Epithelial cell of prostate (primary cell): ENCODE measurements around the gene NEIL1.
"Not testable (repeated sequence)": the region's sequence is repeated elsewhere in the genome, so short reads cannot be mapped to it uniquely, and the experiment has no call there.

ENCODE experiments used
- DNase-seq: peaks from one replicate; pipeline ENCODE4 v3.0.0-alpha.2; 2011; ENCODE audit warnings: low read depth, low spot score
- H3K27ac ChIP-seq: fragments of 450-650 bp; 2 replicates; pipeline ENCODE4 v1.5.1; 2017; ENCODE audit warnings: mild to moderate bottlenecking

The NEIL1 gene

DNA sequence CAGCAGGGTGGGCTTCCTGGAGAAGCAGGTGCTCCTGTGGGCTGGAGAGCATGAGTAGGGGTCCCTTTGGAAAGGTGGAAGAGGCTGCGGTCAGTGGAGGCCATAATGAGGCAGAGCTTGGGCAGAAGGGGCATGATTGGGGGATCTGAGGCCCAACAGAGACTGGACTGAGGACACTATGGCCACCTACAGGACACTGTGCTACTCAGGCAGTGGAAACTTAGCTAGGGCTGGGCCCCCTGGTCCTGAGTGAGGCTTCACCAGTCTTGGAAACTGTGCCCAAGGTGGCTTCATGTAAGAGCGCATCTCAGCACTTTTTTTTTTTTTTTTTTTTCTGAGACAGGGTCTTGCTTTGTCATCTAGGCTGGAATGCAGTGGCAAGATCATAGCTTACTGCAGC lies 17.3 kb upstream of the NEIL1 start:
- no peak for DNase-seq
- no peak overlapping the region for H3K27ac ChIP-seq

DNA sequence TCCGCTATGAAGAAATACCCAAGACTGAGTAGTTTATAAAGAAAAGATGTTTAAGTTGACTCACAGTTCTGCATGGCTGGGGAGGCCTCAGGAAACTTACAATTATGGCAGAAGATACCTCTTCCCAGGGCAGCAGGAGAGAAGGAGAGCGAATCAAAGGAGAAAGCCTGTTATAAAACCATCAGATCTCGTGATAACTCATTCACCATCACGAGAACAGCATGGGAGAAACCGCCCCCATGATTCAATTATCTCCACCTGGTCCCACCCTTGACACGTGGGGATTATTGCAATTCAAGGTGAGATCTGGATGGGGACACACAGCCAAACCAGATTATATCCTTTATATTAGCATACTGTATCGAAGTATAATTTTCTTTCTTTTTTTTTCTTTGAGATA lies 14.7 kb upstream of the NEIL1 start:
- not testable (repeated sequence) for DNase-seq, H3K27ac ChIP-seq

DNA sequence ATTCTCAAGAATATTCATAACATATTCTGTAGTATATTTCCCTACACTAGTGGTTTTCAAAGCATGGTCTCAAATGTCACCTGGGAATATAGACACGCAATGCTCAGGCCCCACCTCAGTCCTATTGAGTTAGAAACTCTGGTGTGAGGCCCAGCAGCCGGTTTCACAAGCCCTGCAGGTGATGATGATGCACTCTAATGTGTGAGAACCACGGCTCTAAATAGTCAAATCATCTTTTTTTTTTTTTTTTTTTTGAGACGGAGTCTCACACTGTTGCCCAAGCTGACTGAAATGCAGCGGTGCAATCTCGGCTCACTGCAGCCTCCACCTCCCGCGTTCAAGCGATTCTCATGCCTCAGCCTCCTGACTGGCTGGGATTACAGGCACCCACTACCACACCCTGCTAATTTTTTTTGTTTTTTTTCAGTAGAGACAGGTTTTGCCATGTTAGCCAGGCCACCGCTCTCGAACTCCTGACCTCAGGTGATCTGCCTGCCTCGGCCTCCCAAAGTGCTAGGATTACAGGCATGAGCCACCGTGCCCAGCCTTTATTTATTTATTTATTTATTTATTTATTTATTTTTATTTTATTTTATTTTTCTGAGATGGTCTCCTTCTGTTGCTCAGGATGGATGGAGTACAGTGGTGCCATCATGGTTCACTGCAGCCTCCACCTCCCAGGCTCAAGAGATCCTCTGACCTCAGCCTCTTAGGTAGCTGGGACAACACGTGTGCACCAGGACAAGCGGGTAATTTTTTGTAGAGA lies 13.0 kb upstream of the NEIL1 start:
- not testable (repeated sequence) for DNase-seq, H3K27ac ChIP-seq

DNA sequence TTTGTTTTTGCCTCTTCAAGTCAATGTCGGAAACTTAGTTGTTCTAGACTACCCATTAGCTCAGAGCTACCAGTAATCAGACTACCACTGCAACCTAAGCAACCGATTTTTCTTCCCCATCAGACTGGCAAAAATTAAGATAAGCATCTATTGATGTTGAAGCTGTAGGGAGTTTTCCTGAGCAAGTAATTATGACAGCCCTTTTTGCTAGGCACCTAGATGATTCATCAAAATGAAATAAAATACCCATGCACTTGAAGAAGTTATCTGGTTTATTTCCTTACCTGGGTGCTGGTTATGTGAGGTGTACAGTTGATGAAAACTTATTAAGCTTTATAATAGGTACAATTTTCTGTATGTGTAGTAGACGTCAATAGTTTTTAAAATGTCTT lies 11.5 kb upstream of the NEIL1 start:
- no peak for DNase-seq
- peak overlapping the region; percentile 24 for H3K27ac ChIP-seq

DNA sequence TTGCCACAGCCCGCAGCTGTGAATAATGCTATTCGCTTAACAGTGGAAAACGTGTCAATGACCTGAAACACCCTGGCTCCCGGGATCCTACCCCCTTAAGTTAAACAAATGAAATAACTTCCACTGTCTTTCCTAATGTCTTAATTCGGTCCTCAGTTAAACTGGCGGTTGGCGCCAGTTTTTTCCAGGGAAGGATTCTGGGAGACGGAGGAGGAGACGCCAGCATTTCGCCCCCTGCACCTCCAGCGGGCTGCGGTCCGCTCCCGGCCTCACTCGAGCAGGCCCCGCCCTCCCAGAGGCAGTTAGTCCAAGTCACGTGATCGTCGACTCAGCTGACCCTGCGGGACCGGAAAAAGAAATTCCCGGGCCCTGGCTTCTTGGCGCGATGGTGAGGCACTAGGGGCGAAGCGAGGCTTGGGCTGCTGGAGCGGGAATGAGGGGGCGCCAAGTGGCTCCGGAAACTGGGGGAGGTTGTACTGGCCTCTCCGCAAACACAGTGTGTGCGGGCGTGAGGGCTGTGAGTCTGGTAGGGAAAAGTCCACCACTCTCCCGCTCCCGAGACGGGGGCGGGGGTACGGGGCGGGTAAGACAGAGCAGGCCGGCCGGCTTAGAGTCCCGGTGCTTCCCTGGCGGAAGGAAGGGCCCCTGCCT lies 11.0 kb upstream of the NEIL1 start, which contains the start of gene COMMD4:
Gene COMMD4, plus strand, starts transcription at position 359 of the 651 bp plus-strand sequence. Its CDS starts 27 bp downstream, at position 386.
- H3K27ac ChIP-seq: peak within 1 kb of the TSS; percentile 24
- DNase-seq: peak; percentile 67

DNA sequence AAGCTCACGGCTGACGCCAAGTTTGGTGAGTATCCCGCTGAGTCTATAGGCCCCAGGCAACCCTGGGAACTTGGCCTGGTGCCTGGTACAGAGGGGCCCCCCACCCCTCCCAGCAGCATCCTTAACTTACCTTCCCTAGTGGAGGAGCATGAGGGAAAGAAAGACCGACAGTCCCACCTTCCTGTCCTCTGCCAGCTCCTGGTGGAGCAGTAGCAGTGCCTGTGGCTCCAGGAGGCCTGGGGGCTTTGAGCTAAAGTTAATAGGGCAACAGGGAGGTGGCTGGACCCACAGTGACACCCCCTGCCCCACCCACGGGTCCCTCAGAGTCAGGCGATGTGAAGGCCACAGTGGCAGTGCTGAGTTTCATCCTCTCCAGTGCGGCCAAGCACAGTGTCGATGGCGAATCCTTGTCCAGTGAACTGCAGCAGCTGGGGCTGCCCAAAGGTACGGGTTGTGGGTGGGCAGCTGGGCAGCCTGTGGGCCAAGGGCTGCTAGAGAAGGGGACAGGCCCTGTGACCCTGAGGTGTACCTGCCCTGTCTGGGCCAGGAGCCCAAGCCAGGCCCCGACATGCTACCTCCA lies 8.1 kb upstream of the NEIL1 start:
- DNase-seq: no peak

DNA sequence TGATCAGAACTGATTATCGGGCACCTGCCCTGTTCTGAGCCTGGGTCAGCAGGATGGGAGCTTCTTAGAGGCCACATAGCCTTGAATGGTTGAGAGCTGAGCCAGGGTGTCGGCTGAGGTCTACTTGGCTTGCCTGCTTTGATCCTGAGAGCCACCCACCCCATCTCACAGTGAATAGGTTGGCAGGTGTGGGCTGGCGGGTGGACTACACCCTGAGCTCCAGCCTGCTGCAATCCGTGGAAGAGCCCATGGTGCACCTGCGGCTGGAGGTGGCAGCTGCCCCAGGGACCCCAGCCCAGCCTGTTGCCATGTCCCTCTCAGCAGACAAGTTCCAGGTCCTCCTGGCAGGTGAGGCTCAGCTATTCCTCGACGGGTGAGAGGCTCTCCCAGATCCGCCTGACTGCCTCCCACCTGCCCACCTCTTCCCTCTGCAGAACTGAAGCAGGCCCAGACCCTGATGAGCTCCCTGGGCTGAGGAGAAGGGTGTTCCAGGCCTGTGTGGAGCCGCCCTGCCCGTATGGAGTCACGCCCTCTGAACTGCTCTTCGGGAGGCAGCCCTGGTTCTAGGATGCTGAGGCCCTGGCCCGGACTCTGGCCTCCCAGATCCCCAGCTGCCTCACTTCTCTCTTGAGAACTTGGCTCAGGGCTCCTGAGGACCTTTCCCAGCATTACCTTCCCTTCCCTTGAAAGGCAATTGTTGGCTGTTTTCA lies 7.2 kb upstream of the NEIL1 start:
- no peak for DNase-seq
- H3K27ac ChIP-seq: no peak overlapping the region

More for the DNA sequence above, 8.1 kb upstream of the NEIL1 start:
- H3K27ac ChIP-seq: no peak overlapping the region

DNA sequence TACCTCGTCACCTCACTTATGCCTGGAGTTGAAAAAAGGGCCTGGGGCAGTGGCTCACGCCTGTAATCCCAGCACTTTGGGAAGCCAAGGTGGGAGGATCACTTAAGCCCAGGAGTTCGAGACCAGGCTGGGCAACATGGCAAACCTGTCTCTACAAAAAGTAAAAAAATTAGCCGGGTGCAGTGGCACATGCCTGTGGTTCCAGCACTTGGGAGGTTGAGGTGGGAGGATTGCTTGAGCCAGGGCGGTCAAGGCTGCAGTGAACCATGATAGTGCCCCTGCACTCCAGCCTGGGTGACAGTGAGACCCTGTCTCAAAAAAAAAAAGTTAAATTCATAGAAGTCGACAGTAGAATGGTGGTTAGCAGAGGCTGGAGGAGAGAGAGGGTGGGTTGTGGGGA lies 4.6 kb upstream of the NEIL1 start:
- H3K27ac ChIP-seq: no peak overlapping the region

DNA sequence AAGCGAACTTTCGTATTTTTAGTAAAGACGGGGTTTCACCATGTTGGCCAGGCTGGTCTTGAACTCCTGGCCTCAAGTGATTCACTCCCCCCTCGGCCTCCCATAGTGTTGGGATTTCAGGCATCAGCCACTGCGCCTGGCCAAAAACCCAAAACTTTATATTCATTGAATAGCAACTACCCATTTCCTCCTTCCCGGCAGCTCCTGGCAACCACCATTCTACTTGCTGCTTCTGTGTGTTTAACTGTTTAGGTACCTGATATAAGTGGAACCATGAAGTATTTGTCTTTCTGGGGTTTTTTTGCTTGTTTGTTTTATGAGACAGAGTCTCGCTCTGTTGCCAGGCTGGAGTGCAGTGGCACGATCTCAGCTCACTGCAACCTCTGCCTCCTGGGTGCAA lies 2.9 kb upstream of the NEIL1 start:
- H3K27ac ChIP-seq, DNase-seq: not testable (repeated sequence)

More for the DNA sequence above, 4.6 kb upstream of the NEIL1 start:
- DNase-seq: no peak

DNA sequence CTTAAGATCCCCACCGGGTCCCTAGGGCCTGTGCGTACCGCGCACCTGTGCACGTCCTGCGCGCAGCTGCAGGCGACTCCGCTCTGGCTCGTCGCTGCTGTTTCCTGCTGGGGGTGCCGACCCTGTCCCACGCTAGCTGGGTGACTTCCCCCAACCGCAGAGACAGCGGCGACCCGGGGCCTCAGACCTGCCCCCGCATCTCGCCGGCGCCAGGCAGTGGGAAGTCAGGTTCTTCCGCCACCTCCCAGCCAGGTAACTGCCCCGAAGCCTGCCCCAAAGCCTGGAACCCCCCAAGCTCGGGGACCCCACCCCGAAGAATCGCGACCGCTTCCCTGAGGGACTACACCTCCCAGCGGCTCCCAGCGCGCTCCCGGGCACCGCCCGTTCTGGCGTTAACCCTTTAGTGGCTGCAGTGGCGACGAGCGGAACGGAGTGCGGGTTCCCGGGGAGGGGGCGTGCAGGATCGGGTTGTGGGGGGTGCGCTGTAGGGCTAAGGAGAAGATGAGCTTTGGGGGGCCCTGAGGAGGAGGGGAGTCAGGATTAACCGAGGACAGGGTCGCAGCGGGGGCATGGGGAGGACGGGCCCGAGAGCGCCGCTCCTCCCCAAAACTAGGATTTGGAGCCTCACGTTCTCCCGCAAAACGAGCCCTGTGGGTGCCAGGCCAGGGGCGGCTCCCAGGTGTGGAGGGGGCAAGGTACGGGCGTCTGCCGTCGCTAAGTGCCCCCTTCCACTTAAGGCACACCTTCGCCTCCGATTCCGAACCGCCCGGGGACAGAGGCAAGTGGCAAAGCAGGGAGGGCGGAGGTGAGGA lies 589 bp downstream of the NEIL1 start:
- no peak overlapping the region for H3K27ac ChIP-seq
- DNase-seq: no peak

DNA sequence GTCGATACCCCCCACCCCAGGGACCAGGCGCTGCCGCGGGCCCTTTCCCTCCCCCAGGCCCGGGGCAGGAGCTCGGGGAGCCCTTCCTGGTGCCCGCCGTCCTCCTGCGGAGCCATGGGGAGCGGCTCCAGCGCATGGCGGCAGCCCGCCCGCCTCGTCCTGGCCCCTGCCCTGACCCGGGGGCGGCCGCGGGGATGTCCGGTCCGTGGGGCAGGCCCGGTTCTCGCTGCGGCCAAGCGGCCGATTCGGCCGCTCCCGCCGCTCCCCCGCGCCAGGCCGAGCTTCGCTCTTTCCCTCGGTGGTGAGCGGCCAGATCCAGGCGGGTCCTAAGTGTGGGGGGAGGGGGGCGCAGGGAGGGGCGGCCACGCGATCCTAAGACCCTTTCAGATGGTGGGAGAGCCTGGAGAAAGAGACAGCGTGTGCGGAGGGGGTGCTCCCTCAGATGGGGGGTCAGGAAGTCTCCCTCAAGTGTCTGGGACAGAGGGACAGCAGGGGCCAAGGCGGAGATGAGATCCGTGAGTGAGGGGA lies 1.3 kb downstream of the NEIL1 start:
- DNase-seq: no peak
- no peak overlapping the region for H3K27ac ChIP-seq

DNA sequence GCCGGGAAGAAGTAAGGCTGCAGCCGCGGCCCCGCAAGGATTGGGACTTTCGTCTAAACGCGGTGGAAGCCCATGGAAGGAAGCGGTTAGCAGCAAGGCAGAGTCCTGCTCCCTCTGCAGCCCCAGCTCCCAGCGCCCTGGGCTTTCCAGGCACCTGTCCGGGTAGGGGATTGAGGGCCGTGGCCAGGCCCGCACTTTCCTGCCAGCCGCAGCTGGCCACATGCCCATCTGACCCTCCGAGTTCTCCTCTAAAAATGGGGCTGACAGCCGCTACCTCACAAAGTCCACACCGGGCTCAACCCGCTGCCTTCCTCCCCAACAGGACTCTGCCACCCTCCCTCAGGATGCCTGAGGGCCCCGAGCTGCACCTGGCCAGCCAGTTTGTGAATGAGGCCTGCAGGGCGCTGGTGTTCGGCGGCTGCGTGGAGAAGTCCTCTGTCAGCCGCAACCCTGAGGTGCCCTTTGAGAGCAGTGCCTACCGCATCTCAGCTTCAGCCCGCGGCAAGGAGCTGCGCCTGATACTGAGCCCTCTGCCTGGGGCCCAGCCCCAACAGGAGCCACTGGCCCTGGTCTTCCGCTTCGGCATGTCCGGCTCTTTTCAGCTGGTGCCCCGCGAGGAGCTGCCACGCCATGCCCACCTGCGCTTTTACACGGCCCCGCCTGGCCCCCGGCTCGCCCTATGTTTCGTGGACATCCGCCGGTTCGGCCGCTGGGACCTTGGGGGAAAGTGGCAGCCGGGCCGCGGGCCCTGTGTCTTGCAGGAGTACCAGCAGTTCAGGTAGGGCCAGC lies 1.9 kb downstream of the NEIL1 start:
- no peak overlapping the region for H3K27ac ChIP-seq
- DNase-seq: no peak

DNA sequence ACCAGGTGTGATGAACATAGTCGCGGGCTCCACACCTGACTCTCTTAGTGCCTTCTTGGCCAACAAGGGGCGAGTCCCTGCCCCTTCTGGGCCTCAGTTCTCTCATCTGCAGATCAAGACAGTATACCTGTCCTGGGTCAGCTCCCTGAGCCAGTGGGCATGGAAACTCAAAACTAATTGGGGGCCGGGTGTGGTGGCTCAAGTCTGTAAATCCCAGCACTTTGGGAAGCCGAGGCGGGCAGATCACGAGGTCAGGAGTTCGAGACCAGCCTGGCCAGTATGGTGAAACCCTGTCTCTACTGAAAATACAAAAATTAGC lies 2.5 kb downstream of the NEIL1 start:
- not testable (repeated sequence) for DNase-seq, H3K27ac ChIP-seq

DNA sequence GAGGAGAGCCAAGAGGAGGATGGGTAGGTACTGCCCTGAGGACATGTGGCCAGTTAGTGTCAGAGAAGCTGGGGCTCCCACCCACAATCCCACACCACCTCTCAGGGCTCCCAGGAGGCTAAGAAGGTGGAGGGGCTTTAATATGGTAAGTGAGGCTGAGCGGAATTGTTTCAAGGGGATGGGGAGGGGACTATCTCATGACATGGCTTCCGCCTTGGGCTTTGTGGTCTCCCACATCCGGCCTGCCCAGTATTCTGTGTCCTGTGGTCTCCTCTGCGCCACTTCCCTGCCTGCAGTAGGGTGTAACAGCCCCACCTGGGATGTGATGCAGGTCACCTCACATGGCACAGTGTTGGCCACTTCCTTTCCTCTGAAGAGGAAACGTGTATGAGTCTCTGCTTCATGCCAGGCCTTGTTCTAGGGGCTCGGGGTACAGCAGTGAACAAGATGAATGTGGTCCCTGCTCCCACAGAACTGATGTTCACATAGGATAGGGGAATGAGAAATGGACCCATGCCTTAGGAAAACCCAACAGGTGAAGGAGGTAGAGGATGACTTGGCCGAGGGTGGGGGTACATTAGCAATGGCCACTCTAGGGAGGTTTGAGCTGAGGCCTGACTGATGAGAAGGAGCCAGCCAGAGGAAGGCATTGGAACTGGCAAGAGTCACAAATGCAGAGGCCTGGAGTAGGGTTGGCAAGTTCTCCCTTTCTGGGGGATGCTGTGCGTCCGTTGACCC lies 3.2 kb downstream of the NEIL1 start:
- DNase-seq: no peak
- H3K27ac ChIP-seq: no peak overlapping the region

DNA sequence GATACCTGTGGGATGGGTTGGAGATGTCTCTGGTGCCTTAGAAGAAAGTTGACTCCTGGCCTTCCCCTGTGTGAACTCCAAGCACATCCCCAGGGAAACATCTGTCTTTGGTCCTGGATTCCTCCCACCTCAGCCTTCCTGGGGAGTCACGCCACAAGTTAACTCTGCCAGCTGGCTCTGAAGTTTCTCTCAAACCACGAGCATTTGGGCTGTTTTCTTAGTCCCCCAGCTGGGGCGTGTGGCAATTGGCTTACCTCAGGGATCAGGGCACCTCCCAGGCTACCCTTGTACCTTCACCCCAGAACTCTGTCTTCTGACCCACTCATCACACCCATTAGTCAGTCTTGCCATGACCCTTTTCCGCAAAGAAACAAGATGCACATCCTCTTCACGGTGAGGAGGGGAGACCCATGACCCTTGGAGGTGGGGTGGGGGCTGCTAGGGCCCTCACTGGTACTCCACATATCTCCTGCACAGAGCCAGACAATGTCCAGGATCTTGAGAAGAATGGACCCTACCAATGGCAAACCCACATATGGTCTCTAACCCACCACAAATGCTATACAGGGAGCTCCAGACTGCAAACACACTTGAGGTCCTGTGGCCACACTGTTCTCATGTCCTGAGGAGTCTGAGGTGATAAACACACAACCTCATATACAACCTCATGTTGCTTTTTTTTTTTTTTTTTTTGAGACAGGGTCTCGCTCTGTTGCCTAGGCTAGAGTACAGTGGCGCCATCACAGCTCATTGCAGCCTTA lies 3.9 kb downstream of the NEIL1 start:
- H3K27ac ChIP-seq: no peak overlapping the region
- no peak for DNase-seq

DNA sequence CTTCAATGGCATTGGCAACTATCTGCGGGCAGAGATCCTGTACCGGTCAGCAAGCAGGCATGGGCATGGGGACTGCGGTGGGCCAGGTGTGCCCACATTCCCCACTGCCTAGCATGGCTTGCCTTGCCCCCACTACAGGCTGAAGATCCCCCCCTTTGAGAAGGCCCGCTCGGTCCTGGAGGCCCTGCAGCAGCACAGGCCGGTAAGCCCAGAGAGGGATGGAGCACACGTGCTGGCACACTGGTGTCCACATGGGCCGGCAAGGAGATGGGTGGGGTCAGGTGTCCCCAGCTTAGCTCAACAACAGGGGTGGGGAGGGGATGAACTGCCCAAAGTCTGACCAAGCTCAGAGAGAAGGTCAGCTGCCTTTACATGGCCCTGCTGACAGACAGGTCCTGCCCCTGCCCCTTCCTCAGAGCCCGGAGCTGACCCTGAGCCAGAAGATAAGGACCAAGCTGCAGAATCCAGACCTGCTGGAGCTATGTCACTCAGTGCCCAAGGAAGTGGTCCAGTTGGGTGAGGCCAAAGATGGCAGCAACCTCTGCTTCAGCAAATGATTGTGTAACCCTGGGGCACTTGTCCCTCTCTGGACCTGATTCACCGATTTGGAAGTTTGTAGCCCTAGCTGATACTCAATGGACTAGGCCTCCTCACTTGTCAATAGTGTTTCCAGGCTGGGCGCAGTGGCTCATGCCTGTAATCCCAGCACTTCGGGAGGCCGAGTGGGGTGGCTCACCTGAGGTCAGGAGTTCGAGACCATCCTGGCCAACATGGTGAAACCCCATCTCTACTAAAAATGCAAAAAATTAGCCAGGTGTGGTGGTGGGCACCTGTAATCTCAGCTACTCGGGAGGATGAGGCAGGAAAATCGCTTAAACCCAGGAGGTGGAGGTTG lies 5.6 kb downstream of the NEIL1 start:
- DNase-seq: no peak

DNA sequence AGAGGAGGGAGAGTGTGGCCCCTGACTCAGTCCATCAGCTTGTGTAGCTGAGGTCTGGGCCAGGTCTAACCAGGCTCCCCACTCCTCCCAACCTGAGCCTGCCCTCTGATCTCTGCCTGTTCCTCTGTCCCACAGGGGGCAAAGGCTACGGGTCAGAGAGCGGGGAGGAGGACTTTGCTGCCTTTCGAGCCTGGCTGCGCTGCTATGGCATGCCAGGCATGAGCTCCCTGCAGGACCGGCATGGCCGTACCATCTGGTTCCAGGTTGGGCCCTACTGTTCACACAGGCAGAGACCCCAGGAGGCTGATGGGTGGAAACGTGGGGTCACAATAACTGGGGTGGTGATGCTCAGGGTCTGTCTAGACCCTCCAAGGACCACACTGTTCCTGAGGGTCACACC lies 6.8 kb downstream of the NEIL1 start:
- no peak overlapping the region for H3K27ac ChIP-seq
- DNase-seq: no peak

More for the DNA sequence above, 5.6 kb downstream of the NEIL1 start:
- no peak overlapping the region for H3K27ac ChIP-seq
